SK-N-SH treated with all-trans-retinoic acid at 6 μM for 48 hours (cell line): ENCODE measurements around the gene RHOA.

Experiments used
- BACH2 ChIP-seq: fragments of 250-450 bp; sonication (Bioruptor Pico); IDR thresholded peaks from 2 replicates; pipeline ENCODE4 v1.9.0; 2021; ENCODE audit warnings: mild to moderate bottlenecking, borderline replicate concordance
- CREB5 ChIP-seq: fragments of 250-450 bp; sonication (Bioruptor Pico); IDR thresholded peaks from 2 replicates; pipeline ENCODE4 v1.5.1; 2020; ENCODE audit warnings: low read depth, mild to moderate bottlenecking, moderate library complexity
- CSRNP3 ChIP-seq: fragments of 250-450 bp; sonication (Bioruptor Pico); IDR thresholded peaks from 2 replicates; pipeline ENCODE4 v1.5.1; 2021; ENCODE audit warnings: mild to moderate bottlenecking, moderate library complexity
- ESRRG ChIP-seq: fragments of 250-450 bp; sonication (Bioruptor Pico); IDR thresholded peaks from 2 replicates; pipeline ENCODE4 v1.6.1; 2021; ENCODE audit warnings: mild to moderate bottlenecking
- GLIS3 ChIP-seq: fragments of 250-450 bp; sonication (Bioruptor Pico); IDR thresholded peaks from 2 replicates; pipeline ENCODE4 v1.5.0; 2020; ENCODE audit warnings: mild to moderate bottlenecking, moderate library complexity
- POU6F1 ChIP-seq: fragments of 250-450 bp; sonication (Bioruptor Pico); IDR thresholded peaks from 2 replicates; pipeline ENCODE4 v1.8.0; 2021; ENCODE audit warnings: low read depth, mild to moderate bottlenecking, moderate library complexity, borderline replicate concordance
- RARB ChIP-seq: fragments of 250-450 bp; sonication (Bioruptor Pico); IDR thresholded peaks from 2 replicates; pipeline ENCODE4 v1.8.0; 2021; ENCODE audit warnings: mild to moderate bottlenecking, moderate library complexity
- SNAI2 ChIP-seq: fragments of 250-450 bp; sonication (Bioruptor Pico); IDR thresholded peaks from 2 replicates; pipeline ENCODE4 v1.5.0; 2020; ENCODE audit warnings: mild to moderate bottlenecking, moderate library complexity
- ZFP3 ChIP-seq: fragments of 250-450 bp; sonication (Bioruptor Pico); IDR thresholded peaks from 2 replicates; pipeline ENCODE4 v1.5.0; 2020; ENCODE audit warnings: mild to moderate bottlenecking, moderate library complexity
- ZFP30 ChIP-seq: fragments of 450-650 bp; formaldehyde crosslinking; IDR thresholded peaks from 2 replicates; pipeline ENCODE4 v1.5.0; 2022; ENCODE audit warnings: mild to moderate bottlenecking, moderate library complexity
- ZNF565 ChIP-seq: fragments of 450-650 bp; formaldehyde crosslinking; conservative IDR thresholded peaks from 2 replicates; pipeline ENCODE4 v1.5.0; 2020; ENCODE audit warnings: low read depth, mild to moderate bottlenecking, moderate library complexity

GRCh38 chr3:49414753-49415152 lies 3.0 kb upstream of the RHOA start:
- TF ChIP-seq ZFP3 (CRISPR knock-in tag) (no peak), ZNF565 (CRISPR knock-in tag) (no peak), CREB5 (CRISPR knock-in tag) (no peak), BACH2 (CRISPR knock-in tag) (no peak), POU6F1 (CRISPR knock-in tag) (no peak), CSRNP3 (CRISPR knock-in tag) (no peak), ESRRG (no peak), GLIS3 (CRISPR knock-in tag) (no peak), SNAI2 (CRISPR knock-in tag) (no peak), ZFP30 (CRISPR knock-in tag) (no peak), RARB (CRISPR knock-in tag) (no peak)
